OCI-LY3 (cell line): Measurements from ENCODE around the gene EDAR.

Experiments
- H2AFZ ChIP-seq: fragments of 200-600, 300-600 bp; shearing (Covaris generic); 2 replicates; pipeline ENCODE4 v1.6.0; 2014; ENCODE audit warnings: antibody characterized with exemption, low read depth, low read length
- H3K27ac ChIP-seq: fragments of 200-600, 300-600 bp; sonication (generic); 2 replicates; pipeline ENCODE4 v1.5.1; 2014; ENCODE audit warnings: mild to moderate bottlenecking, low read length, moderate library complexity, mixed read lengths
- H3K27me3 ChIP-seq: fragments of 200-600, 300-600 bp; sonication (generic); 2 replicates; pipeline ENCODE4 v1.6.1; 2014; ENCODE audit warnings: low read depth, low read length, mixed read lengths
- H3K36me3 ChIP-seq: fragments of 200-600, 300-600 bp; sonication (generic); replicated peaks from 2 replicates; pipeline ENCODE3; 2014; ENCODE audit warnings: low read depth, low read length, mixed read lengths
- H3K4me1 ChIP-seq: fragments of 300-600, 200-600 bp; sonication (generic); 2 replicates; pipeline ENCODE4 v1.6.1; 2014; ENCODE audit warnings: low read length, mixed read lengths
- H3K4me2 ChIP-seq: fragments of 200-600, 300-600 bp; sonication (generic); 2 replicates; pipeline ENCODE4 v1.6.1; 2014; ENCODE audit warnings: low read length, mixed read lengths
- H3K4me3 ChIP-seq: fragments of 300-600, 200-600 bp; sonication (generic); 2 replicates; pipeline ENCODE4 v1.5.1; 2014; ENCODE audit warnings: antibody characterized with exemption, mild to moderate bottlenecking, low read length, moderate library complexity
- H3K79me2 ChIP-seq: fragments of 300-600, 200-600 bp; shearing (Covaris generic); 2 replicates; pipeline ENCODE4 v1.6.1; 2014; ENCODE audit warnings: mild to moderate bottlenecking, low read length, mixed read lengths
- H3K9ac ChIP-seq: fragments of 300-600, 200-600 bp; shearing (Covaris generic); 2 replicates; pipeline ENCODE4 v1.6.0; 2014; ENCODE audit warnings: mild to moderate bottlenecking, low read length, moderate library complexity
- H3K9me3 ChIP-seq: fragments of 200-600, 300-600 bp; shearing (Covaris generic); 2 replicates; pipeline ENCODE4 v1.6.1; 2014; ENCODE audit warnings: low read length, mixed read lengths; ENCODE audit not compliant: insufficient read depth
- H4K20me1 ChIP-seq: fragments of 200-600, 300-600 bp; sonication (generic); 2 replicates; pipeline ENCODE4 v1.6.1; 2016; ENCODE audit warnings: low read length, mixed read lengths; ENCODE audit not compliant: insufficient read depth
- EZH2phosphoT487 ChIP-seq: fragments of 200-600 bp; shearing (Covaris generic); IDR thresholded peaks from 2 replicates; pipeline ENCODE4 v1.6.1; 2018; ENCODE audit warnings: antibody characterized with exemption, mixed run types, low read depth
- TF ChIP-seq, protein P1 (sequence below): fragments of 200-600, 300-600 bp; sonication (generic); IDR thresholded peaks from 2 replicates; pipeline ENCODE4 v1.5.1; 2014; ENCODE audit warnings: antibody characterized with exemption, low read length, low read depth

EDAR gene

GRCh38 chr2:108921096-108922030 lies 67.7 kb downstream of the EDAR start:
- H3K4me3 ChIP-seq, result no peak overlapping the region
- no peak overlapping the region for H2AFZ ChIP-seq
- H3K4me2 ChIP-seq, result no peak overlapping the region
- TF ChIP-seq, protein P1, sequence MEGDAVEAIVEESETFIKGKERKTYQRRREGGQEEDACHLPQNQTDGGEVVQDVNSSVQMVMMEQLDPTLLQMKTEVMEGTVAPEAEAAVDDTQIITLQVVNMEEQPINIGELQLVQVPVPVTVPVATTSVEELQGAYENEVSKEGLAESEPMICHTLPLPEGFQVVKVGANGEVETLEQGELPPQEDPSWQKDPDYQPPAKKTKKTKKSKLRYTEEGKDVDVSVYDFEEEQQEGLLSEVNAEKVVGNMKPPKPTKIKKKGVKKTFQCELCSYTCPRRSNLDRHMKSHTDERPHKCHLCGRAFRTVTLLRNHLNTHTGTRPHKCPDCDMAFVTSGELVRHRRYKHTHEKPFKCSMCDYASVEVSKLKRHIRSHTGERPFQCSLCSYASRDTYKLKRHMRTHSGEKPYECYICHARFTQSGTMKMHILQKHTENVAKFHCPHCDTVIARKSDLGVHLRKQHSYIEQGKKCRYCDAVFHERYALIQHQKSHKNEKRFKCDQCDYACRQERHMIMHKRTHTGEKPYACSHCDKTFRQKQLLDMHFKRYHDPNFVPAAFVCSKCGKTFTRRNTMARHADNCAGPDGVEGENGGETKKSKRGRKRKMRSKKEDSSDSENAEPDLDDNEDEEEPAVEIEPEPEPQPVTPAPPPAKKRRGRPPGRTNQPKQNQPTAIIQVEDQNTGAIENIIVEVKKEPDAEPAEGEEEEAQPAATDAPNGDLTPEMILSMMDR, result no peak
- TF ChIP-seq EZH2phosphoT487, result no peak
- H3K9me3 ChIP-seq, result no peaks in the 10 kb centered on the region
- no peak overlapping the region for H3K9ac ChIP-seq
- H3K4me1 ChIP-seq, result no peaks in the 10 kb centered on the region
- no peak overlapping the region for H3K27ac ChIP-seq
- no peaks in the 10 kb centered on the region for H3K79me2 ChIP-seq
- no peaks in the 10 kb centered on the region for H3K36me3 ChIP-seq
- H3K27me3 ChIP-seq, result no peaks in the 10 kb centered on the region
- H4K20me1 ChIP-seq, result no peaks in the 10 kb centered on the region

DNA sequence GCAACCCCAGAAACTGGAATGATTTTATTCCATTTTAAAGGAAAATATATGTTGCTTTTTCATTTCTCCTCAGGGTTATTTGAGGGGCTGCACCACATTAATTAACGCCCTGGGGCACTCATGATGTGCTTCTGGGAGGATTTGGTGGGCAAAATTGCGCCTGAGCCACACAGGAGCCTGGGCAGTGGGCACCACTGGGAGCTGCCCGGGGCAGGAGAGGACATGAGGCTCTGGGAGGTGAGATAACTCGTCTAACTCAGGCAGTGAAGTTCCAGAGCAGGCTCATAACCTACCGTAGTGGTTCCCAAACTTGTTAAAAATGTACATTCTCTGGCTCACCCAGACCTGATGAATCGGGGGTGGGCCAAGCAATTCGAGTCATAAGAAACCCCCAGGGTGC lies 68.3 kb downstream of the EDAR start:
- Histone ChIP-seq H3K79me2 (no peaks in the 10 kb centered on the region), H3K36me3 (no peaks in the 10 kb centered on the region), H3K27me3 (no peaks in the 10 kb centered on the region), H3K4me3 (no peak overlapping the region), H3K9ac (no peak overlapping the region), H2AFZ (no peak overlapping the region), H3K4me1 (no peaks in the 10 kb centered on the region), H3K27ac (no peak overlapping the region), H3K4me2 (no peak overlapping the region), H3K9me3 (no peaks in the 10 kb centered on the region), H4K20me1 (no peaks in the 10 kb centered on the region)
- no peak for TF ChIP-seq EZH2phosphoT487
- TF ChIP-seq, protein P1, result no peak

GRCh38 chr2:108919571-108920373 lies 69.2 kb downstream of the EDAR start:
- Histone ChIP-seq H3K36me3 (no peaks in the 10 kb centered on the region), H3K27me3 (no peaks in the 10 kb centered on the region), H3K4me3 (no peak overlapping the region), H2AFZ (no peak overlapping the region), H3K4me1 (no peaks in the 10 kb centered on the region), H3K9ac (no peak overlapping the region), H4K20me1 (no peaks in the 10 kb centered on the region), H3K4me2 (no peak overlapping the region), H3K27ac (no peak overlapping the region), H3K9me3 (no peaks in the 10 kb centered on the region), H3K79me2 (no peaks in the 10 kb centered on the region)
- no peak for TF ChIP-seq EZH2phosphoT487
- TF ChIP-seq, protein P1, result no peak

DNA sequence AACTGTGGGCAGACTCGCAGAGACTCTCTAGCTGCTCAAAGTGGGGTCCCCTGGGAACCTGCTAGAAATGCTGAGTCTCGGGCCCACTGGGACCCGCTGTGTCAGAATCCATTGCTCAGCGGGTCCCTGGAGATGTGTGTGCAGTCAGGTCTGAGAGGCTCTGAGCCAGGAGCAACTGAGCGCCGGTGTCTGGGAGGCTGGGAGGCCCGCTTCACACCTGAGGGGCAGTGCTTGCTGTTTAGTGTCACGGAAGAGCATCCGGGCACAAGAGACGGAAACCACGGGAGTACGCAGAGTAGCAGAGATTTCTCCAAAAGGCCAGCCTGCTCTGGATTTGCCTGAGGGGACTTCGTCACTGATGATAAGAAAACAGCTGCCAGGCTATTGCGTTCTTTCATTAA lies 70.1 kb downstream of the EDAR start:
- H3K27ac ChIP-seq, result no peak overlapping the region
- H3K27me3 ChIP-seq, result no peaks in the 10 kb centered on the region
- no peaks in the 10 kb centered on the region for H3K4me1 ChIP-seq
- no peak overlapping the region for H3K4me2 ChIP-seq
- no peak overlapping the region for H3K4me3 ChIP-seq
- no peaks in the 10 kb centered on the region for H3K9me3 ChIP-seq
- H3K79me2 ChIP-seq, result no peaks in the 10 kb centered on the region
- H3K9ac ChIP-seq, result no peak overlapping the region
- no peak for TF ChIP-seq EZH2phosphoT487
- TF ChIP-seq, protein P1, result no peak
- no peaks in the 10 kb centered on the region for H4K20me1 ChIP-seq
- no peaks in the 10 kb centered on the region for H3K36me3 ChIP-seq
- no peak overlapping the region for H2AFZ ChIP-seq
